GM12892 (cell line): ENCODE data around the gene MTSS2.
"Not testable (repeated sequence)": the region's sequence is repeated elsewhere in the genome, so short reads cannot be mapped to it uniquely, and the experiment has no call there.

Experiments used
- DNase-seq: peaks from one replicate; pipeline ENCODE4 v3.0.0; 2011; ENCODE audit not compliant: insufficient read length
- FAIRE-seq: peaks from 2 replicates; lab custom pipeline; 2011; peaks lifted over from hg19 to GRCh38; lab: Jason Lieb, UNC
- POLR2A ChIP-seq: IDR thresholded peaks from 2 replicates; pipeline ENCODE4 v1.6.1; 2011; ENCODE audit warnings: low read depth, low read length, control low read depth
- POLR2AphosphoS5 ChIP-seq: IDR thresholded peaks from 2 replicates; pipeline ENCODE4 v1.6.1; 2011; ENCODE audit warnings: low read depth, low read length, control low read depth
- TAF1 ChIP-seq: IDR thresholded peaks from 2 replicates; pipeline ENCODE4 v1.6.1; 2011; ENCODE audit warnings: low read depth, mild to moderate bottlenecking, control low read depth, low read length, borderline replicate concordance

Gene MTSS2

DNA sequence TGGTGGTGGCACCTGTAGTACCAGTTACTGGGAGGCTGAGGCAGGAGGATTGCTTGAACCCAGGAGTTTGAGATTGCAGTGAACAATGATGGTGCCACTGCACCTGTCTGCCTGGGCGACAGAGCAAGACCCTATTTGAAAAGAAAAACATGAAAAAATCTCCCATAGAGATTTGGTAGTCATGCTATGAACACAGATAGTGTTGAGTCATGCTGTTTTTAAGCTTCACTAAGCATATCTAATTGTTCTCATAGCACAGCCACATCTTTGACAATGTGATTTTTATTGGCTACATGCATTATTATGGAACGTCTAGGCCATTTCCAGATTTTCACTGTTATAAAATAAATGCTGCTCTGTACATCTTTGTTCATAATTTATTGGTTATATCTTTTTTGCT lies 33.5 kb downstream of the MTSS2 start:
- no peak for TF ChIP-seq POLR2AphosphoS5
- no peak for TF ChIP-seq TAF1
- no peak for FAIRE-seq
- DNase-seq = no peak

DNA sequence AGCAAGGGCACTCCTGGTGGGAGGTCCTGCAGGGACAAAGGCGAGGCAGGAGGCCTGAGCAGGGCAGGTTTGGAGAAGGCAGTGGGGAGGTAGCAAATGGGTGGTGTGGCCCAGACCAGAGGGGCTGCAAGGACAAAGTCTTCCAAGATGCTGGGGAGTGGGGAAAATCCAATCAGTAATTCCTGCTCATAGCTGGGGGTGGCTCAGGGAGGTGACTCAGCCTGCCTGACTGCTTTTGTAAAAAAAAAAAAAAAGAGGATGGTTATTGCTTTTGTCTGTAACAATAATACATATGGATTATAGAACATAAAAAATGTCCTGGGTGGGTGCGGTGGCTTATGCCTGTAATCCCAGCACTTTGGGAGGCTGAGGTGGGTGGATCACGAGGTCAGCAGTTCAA lies 34.3 kb downstream of the MTSS2 start:
- no peak for TF ChIP-seq POLR2AphosphoS5
- TF ChIP-seq TAF1 = no peak
- no peak for TF ChIP-seq POLR2A
- FAIRE-seq (no peak), DNase-seq (no peak)

DNA sequence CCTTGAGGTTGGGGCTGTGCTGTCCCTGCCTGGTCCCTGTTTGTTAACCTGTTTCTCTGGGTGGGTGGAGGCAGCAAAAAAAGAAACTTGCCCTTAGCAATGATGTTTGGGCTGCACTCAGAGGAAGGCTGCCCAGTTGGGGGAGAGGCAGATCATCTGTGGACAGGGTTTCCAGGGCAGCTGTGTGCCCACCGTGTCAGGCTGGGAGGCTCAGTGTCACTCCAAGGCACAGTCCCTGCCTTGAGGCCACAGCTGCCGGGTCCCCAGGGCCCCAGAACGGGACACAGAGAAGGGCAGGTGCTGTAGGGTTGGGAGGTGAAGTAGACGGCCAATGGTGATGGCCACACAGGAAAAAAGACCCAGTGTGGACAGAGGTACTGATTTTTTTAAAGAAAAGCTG lies 35.6 kb downstream of the MTSS2 start:
- FAIRE-seq (no peak), DNase-seq (no peak)
- TF ChIP-seq POLR2A (no peak), POLR2AphosphoS5 (no peak), TAF1 (no peak)

DNA sequence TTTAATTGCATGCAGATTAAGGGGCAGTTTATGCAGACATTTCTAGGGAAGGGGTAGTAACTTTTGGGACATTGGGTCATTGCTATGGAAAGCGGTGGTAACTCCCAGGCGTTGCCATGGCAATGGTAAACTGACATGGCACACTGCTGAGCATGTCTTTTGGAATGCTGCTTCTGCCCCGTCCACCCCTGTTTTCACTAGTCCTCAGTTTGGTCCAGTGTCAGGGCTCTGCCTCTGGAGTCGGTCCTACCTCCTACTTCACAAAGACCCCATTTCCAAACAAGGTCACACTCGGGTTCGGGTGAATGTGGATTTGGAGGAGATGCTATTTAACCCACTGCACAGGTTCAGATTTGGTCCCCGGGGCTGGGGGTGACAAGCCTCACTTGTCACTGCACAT lies 36.6 kb downstream of the MTSS2 start:
- FAIRE-seq (no peak), DNase-seq (no peak)
- TF ChIP-seq POLR2AphosphoS5 = no peak
- TF ChIP-seq POLR2A = no peak
- no peak for TF ChIP-seq TAF1

DNA sequence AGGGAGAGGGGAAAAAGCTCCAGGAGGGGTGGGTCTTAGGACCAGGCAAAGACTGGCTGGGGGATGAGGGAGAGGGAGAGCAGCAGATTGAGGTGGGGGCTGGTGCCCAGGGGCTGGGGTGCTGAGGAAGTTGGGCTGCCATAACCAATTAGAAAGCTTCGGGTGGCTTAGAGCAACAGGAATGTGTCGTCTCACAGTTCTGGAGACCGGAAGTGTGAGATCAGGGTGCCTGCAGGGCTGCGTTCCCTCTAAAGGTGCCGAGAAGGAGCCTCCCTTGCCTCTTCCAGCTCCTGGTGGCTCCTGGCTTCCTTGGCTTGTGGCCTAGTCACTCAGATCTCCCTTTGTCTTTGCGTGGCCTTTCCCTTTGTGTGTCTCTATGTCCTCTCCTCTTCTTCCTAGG lies 37.2 kb downstream of the MTSS2 start:
- no peak for FAIRE-seq
- no peak for DNase-seq
- TF ChIP-seq TAF1 = no peak
- no peak for TF ChIP-seq POLR2A
- TF ChIP-seq POLR2AphosphoS5 = no peak

DNA sequence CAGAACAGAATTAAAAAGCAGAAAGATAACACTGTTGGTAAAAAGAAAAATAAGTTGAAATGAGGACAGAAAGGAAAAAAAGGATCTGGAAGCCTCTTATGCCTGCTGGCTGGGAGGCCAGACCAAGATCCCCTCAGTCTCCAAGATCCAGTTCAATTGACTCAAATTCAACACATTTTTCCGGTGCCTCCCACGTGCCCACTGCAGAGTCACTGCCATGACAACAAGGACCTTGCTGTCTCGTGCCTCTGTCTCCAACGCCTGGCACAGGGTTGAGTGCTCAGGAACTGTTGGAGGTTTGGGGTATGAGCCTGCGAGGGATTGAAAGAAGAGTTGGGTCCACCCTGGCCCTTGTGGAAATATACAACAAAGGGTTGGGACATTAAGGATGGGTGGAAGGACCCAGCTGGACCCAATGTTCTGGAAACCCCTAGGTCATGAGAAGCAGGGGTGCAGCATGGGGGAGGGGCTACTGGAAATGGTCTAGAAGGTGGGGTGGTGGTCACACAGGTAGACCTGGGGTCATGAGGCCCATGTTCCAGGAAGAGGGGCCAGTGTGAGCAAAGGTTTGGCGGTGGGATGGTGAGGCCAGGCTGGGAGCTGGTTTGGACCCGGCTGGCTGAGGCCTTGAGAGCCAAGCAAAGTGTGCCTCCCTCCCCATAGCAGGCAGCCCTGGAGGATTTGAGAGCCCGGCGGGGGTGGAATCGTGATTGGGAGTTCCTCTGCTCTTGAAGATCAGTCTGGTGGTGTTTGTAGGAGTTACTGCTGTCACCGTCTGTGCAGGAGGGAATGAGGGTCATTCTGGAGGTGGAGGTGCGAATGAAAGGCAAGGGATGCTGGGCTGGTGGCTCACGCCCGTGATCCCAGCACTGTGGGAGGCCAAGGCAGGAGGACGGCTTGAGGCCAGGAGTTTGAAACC lies 38.2 kb downstream of the MTSS2 start:
- FAIRE-seq = no peak
- TF ChIP-seq POLR2AphosphoS5 = no peak
- TF ChIP-seq POLR2A = no peak
- no peak for TF ChIP-seq TAF1

DNA sequence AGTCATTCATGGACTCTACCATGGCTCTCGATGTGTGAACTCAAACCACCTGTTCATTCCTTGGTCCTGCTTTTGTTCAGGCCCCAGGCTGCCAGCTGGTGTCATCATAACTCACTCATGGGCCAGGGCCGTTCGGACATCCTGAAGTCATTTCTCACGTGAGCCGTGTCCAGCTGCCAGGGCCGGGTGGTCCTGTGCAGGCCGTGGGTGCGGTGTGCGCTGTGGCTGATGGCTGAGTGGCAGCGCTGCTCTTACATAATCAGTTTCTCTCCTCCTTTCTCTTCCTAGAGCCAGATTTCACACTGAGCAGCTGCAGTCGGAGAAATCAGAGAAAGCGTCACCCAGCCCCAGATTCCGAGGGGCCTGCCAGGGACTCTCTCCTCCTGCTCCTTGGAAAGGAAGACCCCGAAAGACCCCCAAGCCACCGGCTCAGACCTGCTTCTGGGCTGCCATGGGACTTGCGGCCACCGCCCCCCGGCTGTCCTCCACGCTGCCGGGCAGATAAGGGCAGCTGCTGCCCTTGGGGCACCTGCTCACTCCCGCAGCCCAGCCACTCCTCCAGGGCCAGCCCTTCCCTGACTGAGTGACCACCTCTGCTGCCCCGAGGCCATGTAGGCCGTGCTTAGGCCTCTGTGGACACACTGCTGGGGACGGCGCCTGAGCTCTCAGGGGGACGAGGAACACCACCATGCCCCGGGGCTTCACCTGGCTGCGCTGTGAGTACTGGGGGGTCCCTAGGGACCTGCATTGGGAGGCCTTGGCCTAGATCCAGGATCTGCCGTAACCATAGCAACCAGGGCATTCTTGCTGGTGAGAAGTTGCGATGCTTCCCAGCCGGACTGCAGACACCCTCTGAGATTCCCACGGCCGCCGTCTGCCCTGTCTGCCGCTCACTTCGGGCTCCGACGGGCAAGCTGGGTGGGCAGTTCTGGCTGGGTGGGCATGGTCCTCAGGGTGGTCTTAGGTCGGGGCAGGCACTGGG lies 39.3 kb downstream of the MTSS2 start, which contains the start of gene IL34:
IL34 (plus strand) TSS at position 300 of the 982 bp plus-strand sequence; CDS start at position 689, 389 bp downstream.
- no peak for FAIRE-seq
- TF ChIP-seq POLR2AphosphoS5 (no peak), POLR2A (no peak), TAF1 (no peak)
- DNase-seq = no peak

More for the DNA sequence above, 38.2 kb downstream of the MTSS2 start:
- DNase-seq = no peak

DNA sequence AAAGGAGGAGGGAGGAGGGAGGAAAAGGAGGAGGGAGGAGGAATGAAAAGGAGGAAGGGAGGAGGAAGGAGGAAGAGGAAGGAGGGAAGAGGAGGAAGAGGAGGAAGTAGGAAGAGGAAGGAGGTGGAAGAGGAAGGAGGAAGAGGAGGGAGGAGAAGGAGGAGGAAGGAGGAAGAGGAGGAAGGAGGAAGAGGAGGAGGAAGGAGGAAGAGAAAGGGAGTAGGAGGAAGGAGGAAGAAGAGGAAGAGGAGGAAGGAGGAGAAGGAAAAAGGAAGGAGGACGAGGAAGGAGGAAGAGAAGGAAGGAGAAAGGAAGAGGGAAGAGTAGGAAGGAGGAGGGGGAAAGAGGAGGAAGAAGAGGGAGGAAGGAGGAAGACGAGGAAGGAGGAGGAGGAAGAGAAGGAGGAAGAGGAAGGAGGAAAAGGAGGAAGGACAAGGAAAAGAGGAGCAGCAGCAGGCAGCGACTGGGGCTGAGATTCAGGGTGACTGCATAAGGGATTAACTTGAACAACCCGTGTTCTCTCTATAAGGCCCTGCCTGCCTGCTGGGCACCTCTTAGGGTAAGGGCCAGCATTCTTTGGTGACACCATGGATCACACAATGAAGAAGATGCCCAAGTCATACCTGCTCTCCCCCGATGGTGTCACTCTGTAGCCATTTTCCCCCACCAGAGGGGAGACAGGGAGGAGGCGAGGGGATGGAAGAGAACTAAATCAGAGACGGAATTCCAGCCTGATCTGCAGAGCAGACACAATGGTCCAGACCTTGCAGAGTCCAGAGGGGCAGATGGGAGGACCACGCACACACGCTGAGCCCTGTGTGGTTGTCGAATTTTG lies 40.9 kb downstream of the MTSS2 start:
- DNase-seq = no peak

DNA sequence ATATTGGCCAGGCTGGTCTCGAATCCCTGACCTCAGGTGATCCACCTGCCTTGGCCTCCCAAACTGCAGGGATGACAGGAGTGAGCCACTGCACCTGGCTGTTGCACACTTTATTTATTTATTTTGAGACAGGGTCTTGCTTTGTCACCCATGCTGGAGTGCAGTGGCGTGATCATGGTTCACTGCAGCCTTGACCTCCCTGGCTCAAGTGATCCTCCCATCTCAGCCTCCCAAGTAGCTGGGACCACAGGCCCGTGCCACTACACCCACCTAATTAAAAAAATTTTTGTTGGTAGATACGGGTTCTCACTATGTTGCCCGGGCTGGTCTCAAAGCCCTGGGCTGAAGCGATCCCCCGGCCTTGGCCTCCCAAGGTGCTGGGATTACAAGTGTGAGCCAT lies 42.6 kb downstream of the MTSS2 start:
- FAIRE-seq, DNase-seq: not testable (repeated sequence)

More for the DNA sequence above, 40.9 kb downstream of the MTSS2 start:
- FAIRE-seq = no peak
- TF ChIP-seq POLR2A (no peak), POLR2AphosphoS5 (no peak), TAF1 (no peak)

DNA sequence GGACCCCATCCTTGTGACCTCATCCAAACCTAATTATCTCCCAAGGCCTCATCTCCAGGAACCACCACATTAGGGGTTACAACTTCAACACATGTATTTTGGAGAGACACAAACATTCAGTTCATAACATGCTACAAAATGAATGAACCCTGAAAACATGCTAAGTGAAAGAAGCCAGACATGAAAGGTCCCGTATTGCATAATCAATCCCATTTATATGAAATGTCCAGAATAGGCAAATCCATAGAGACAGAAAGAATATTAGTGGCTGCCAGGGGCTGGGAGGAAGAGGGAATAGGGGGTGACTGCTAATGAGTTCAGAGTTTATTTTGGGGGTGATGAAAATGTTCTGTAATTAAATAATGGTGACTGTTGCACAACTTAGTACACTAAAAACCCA lies 43.2 kb downstream of the MTSS2 start:
- TF ChIP-seq POLR2A (no peak), POLR2AphosphoS5 (no peak), TAF1 (no peak)
- DNase-seq = no peak
- FAIRE-seq = no peak

DNA sequence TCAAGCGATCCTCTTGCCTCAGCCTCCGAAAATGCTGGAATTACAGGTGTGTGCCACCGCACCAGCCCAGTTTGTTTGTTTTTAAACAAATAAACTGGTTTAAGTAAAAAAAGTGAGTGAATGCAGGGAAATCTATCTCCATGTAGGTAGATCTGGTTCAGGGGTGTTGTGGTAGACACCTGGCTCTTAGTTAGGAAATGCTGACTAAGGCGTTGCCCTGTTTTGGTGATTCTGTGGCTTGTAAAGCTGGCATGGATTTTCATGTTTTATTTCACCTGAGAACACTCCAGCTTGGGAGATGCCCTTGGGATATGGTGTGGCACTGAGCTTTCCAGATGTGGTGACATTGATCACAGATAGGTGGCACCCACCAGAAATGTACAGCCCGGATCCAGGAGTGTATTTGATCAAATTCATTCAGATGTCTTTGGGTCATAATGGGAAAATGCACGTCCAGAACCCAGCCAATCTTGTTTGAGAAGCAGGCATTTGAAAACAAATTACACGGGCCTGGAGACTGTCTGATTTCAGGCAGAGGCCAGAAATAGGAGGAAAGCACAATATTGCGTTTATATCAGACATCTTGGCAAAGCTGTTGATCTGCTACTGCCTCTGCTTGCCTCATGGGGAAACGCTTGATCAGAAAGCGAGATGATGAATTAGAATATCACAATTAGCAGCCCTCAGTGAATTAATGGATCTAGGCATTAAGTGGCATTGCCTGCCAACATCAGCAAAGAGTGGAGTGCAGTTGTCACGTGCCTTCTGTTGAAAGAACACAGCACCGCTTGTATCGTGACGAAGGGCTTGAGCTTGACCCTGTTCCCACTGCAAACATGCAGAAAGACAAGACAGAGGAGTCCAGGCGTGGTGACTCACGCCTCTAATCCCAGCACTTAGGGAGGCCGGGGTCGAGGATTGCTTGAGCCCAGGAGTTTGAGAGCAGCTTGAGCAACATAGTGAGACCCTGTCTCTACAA lies 46.8 kb downstream of the MTSS2 start:
- TF ChIP-seq POLR2AphosphoS5 (no peak), POLR2A (no peak)
- FAIRE-seq (no peak), DNase-seq (no peak)
